Psoas muscle (tissue), 8 donors: ENCODE data around the gene SEC24B. TPM values are rescaled to one million over a fixed set of nuclear protein-coding genes. Genes with fewer than 3 reads are reported as not detected.

Experiments used
- ATAC-seq, 4 donors: fragments of 200-7000 bp; cut with Tn5 transposase; one replicate each; pipeline ENCODE4 v1.9.1; 2020; ENCODE audit warnings: moderate library complexity in 3 of 4, mild to moderate bottlenecking in 2 of 4
- DNase-seq, 2 donors: peaks; one replicate each; pipeline ENCODE4 v3.0.0-alpha.2; 2020
- H3K27ac ChIP-seq: fragments of 200-600 bp; one replicate; pipeline ENCODE4 v1.8.0; 2022
- H3K27me3 ChIP-seq, 3 donors: fragments of 200-600 bp in 1 of 3; one replicate each; pipeline versions ENCODE4 v1.6.1 to v1.8.0; 2013 to 2022; ENCODE audit warnings: low read length in 2 of 3, mild to moderate bottlenecking in 2 of 3, moderate library complexity in 1 of 3; ENCODE audit not compliant: insufficient read depth in 3 of 3
- H3K36me3 ChIP-seq, 2 donors: fragments of 200-600 bp in 1 of 2; one replicate each; pipeline versions ENCODE4 v1.6.1 to v1.8.0; 2013 to 2022; ENCODE audit warnings: low read depth in 1 of 2, mild to moderate bottlenecking in 1 of 2, moderate library complexity in 1 of 2; ENCODE audit not compliant: insufficient read depth in 1 of 2
- H3K4me1 ChIP-seq: fragments of 200-600 bp; one replicate; pipeline ENCODE4 v1.8.0; 2022
- H3K4me3 ChIP-seq: fragments of 200-600 bp; one replicate; pipeline ENCODE4 v1.8.0; 2022; ENCODE audit warnings: mild to moderate bottlenecking
- H3K9me3 ChIP-seq: fragments of 200-600 bp; one replicate; pipeline ENCODE4 v1.8.0; 2022
- WGBS, 3 donors: extraction: QIAGEN DNeasy Blood & Tissue Kit; methylation state at CpG; one replicate each; pipeline versions ENCODE4 v1.1.6 to v1.1.7; 2013; 5-methylcytosine and 5-hydroxymethylcytosine counted together
- intact Hi-C, 2 donors: fragments of 100-400 bp; cut with DNase I; formaldehyde crosslinking; loops; one replicate each; pipeline versions ENCODE4 v1.11.0 to v1.14.2; 2022
- long read RNA-seq, 2 donors: library from polyadenylated mRNA; unstranded; transcript quantifications; one replicate each; pipeline ENCODE4 v2.0.0, GENCODE V29; 2021
- polyA plus RNA-seq, 3 donors: library from polyadenylated mRNA; stranded (reverse); fragments of 200-250 nt; gene quantifications; one replicate each; pipeline ENCODE4 v1.2.3, GENCODE V29; 2013
- total RNA-seq, 4 donors: library from RNA; stranded (reverse); fragmentation: NEBNext Ultra II Directional in 2 of 4; extraction: Animal tissue kit (Norgen Biotek cat#: 25700) in 2 of 4; gene quantifications; one replicate each; pipeline versions ENCODE4 v1.2.1 to v1.2.4, GENCODE V29; 2021 to 2023
- TF ChIP-seq, protein P1 (sequence below): fragments of 200-600 bp; IDR thresholded peaks from one replicate; pipeline ENCODE4 v1.8.0; 2022; ENCODE audit warnings: antibody characterized with exemption
- donor health status: healthy with polysubstance abuse.
- donor health status: DM: no; HTN: no; CAD: no; lungs with moderate emphysema.
- donor health status: Bipolar disorder and iron deficiency.
- donor health status: healthy.
- donor health status: DM: yes; HTN: yes; CAD: no.
- donor health status: DM: no; HTN: no; CAD: no.
- donor health status: DM: no; HTN: no; CAD: no.
- donor health status: DM: yes; HTN: yes; CAD: no.

SEC24B gene
- total RNA-seq = 10 to 100 TPM; 30.3 to 34.8 (median 32.7) TPM
- polyA plus RNA-seq = 10 to 100 TPM; 14.6 to 24.9 (median 16.2) TPM
- long read RNA-seq, donor 1, partial matches to known transcripts = 8 of 11 reads
- long read RNA-seq, donor 1, other reads (novel, unspliced or antisense) = 2 of 11 reads
- long read RNA-seq, donor 2, partial matches to known transcripts = 10 of 23 reads
- long read RNA-seq, donor 2, other reads (novel, unspliced or antisense) = 9 of 23 reads

GRCh38 chr4:109433205-109434006, at the start of gene SEC24B:
Gene SEC24B (plus strand): TSS chr4:109433815. CDS start chr4:109433870, 55 bp downstream.
- peaks cover 46% of the 10 kb centered on the region for H3K4me1 ChIP-seq
- DNase-seq (peak; percentile 90 to 94), ATAC-seq (peak; percentile 95 to 96 (median 95))
- TF ChIP-seq, protein P1, sequence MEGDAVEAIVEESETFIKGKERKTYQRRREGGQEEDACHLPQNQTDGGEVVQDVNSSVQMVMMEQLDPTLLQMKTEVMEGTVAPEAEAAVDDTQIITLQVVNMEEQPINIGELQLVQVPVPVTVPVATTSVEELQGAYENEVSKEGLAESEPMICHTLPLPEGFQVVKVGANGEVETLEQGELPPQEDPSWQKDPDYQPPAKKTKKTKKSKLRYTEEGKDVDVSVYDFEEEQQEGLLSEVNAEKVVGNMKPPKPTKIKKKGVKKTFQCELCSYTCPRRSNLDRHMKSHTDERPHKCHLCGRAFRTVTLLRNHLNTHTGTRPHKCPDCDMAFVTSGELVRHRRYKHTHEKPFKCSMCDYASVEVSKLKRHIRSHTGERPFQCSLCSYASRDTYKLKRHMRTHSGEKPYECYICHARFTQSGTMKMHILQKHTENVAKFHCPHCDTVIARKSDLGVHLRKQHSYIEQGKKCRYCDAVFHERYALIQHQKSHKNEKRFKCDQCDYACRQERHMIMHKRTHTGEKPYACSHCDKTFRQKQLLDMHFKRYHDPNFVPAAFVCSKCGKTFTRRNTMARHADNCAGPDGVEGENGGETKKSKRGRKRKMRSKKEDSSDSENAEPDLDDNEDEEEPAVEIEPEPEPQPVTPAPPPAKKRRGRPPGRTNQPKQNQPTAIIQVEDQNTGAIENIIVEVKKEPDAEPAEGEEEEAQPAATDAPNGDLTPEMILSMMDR = peak; percentile 97
- no peaks in the 10 kb centered on the region for H3K9me3 ChIP-seq
- intact Hi-C loops = loop anchor here (5.0 to 10.0 kb wide), 4 partner anchors 39 to 271 kb away; partner anchors contain the start of gene CASP6 (in 2 of the 2)
- peak within 1 kb of the TSS; percentile 87 for H3K27ac ChIP-seq
- WGBS, 3 donors = 0 to 1% (median 0%) methylated on average over 53 to 87 of the region's 87 CpGs
- peak within 1 kb of the TSS; percentile 91 for H3K4me3 ChIP-seq
- H3K36me3 ChIP-seq = no peaks in the 10 kb centered on the region
- H3K27me3 ChIP-seq = no peaks in the 10 kb centered on the region

GRCh38 chr4:109383823-109384222, 49.8 kb upstream of the SEC24B start:
- TF ChIP-seq, protein P1 = no peak
- ATAC-seq (no peak), DNase-seq (no peak)
- Histone ChIP-seq H3K27me3 (no peaks in the 10 kb centered on the region), H3K4me3 (no peak overlapping the region), H3K9me3 (no peaks in the 10 kb centered on the region), H3K4me1 (peaks cover under 1% of the 10 kb centered on the region), H3K36me3 (no peaks in the 10 kb centered on the region), H3K27ac (no peak overlapping the region)
- intact Hi-C loops = no loop called here
- WGBS, 3 donors = 70 to 73% (median 70%) methylated on average over 6 of the region's 6 CpGs

DNA sequence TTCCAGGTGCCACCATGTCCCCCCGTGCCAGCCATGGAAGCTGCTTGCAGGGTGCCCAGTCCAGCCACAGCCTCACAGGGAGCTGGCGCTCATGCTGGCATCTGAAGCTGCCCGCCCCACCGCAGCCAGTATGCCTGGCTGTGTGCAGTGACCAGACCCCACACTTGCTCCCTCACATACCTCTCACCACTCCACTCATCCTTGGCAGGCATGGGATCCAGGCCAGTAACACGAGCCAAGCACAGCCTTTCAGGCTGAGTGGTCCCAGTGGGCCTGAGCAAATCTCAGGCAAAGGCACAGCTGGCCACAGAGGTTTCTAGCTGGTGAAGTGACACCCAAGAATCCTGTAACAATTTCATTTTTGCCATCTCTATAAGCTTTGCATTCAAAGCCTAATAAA, 48.4 kb upstream of the SEC24B start:
- Histone ChIP-seq H3K27ac (no peak overlapping the region), H3K36me3 (no peaks in the 10 kb centered on the region), H3K4me3 (no peak overlapping the region), H3K9me3 (no peaks in the 10 kb centered on the region), H3K4me1 (peaks cover 15% of the 10 kb centered on the region), H3K27me3 (no peaks in the 10 kb centered on the region)
- ATAC-seq (no peak), DNase-seq (no peak)
- WGBS, 3 donors = 80 to 87% (median 81%) methylated on average over 5 of the region's 5 CpGs
- intact Hi-C loops = no loop called here
- TF ChIP-seq, protein P1 = no peak

- Histone ChIP-seq H3K36me3 (no peaks in the 10 kb centered on the region), H3K9me3 (no peaks in the 10 kb centered on the region), H3K4me1 (peaks cover 20% of the 10 kb centered on the region), H3K4me3 (no peak overlapping the region), H3K27ac (peak overlapping the region; percentile 60), H3K27me3 (no peaks in the 10 kb centered on the region)
- WGBS, 3 donors = 17 to 26% (median 24%) methylated on average over 7 of the region's 7 CpGs
- DNase-seq (no peak), ATAC-seq (peak; percentile 66 to 89 (median 76))
- intact Hi-C loops = no loop called here
- TF ChIP-seq, protein P1 = no peak
Observed at GRCh38 chr4:109389369-109390114, 44.1 kb upstream of the SEC24B start.
